GM12873 (cell line): ENCODE data around the gene MDFI.

ENCODE experiments used
- TF ChIP-seq, protein P1 (sequence below): IDR thresholded peaks from 2 replicates; pipeline ENCODE4 v1.5.1; 2012; ENCODE audit warnings: low read depth, mild to moderate bottlenecking, moderate library complexity, low read length, control low read depth; ENCODE audit not compliant: insufficient read depth; ENCODE audit errors: missing control alignments

MDFI gene

DNA sequence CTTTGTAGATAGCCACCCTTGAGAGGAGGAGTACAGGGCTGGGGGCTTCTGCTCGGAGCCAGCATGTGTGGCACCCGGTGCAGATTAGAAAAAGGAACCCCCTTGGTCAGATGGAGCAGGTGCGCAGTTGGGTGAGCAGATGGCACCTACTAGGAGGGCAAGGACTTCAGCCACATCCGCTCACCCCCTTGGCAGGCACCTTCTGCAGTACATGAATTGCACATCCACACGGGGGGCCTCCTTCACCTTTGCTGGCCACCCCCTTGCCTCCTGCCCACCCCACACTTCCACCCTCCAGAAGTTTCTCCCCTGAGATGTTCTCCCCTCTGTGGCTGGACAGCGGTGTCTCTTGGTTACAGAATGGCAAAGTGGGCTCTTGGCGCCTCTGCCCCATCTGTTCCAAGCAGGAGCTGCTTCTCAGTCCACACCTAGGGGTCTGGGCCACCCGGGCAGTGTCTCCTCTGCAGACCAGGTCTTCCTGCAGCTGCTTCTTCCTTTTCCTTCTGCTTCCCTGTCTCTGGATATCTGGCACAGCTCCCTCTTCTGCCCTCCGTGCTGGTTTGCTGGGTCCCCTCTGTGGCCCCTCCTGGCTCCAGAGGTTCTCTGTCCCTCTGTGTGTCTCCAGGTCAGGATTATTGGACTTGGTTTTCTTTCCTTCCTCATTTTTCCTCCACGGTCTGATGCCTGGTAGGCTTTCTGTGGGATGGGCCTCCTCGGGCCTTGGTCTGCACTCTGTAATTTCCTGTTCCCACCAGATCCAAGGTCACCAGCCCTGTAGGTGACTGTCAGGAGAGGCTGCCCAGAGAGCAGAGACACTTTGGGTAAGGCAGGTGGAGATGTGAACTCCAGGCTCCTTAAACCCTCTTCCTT, 4.1 kb downstream of the MDFI start:
- TF ChIP-seq, protein P1, sequence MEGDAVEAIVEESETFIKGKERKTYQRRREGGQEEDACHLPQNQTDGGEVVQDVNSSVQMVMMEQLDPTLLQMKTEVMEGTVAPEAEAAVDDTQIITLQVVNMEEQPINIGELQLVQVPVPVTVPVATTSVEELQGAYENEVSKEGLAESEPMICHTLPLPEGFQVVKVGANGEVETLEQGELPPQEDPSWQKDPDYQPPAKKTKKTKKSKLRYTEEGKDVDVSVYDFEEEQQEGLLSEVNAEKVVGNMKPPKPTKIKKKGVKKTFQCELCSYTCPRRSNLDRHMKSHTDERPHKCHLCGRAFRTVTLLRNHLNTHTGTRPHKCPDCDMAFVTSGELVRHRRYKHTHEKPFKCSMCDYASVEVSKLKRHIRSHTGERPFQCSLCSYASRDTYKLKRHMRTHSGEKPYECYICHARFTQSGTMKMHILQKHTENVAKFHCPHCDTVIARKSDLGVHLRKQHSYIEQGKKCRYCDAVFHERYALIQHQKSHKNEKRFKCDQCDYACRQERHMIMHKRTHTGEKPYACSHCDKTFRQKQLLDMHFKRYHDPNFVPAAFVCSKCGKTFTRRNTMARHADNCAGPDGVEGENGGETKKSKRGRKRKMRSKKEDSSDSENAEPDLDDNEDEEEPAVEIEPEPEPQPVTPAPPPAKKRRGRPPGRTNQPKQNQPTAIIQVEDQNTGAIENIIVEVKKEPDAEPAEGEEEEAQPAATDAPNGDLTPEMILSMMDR, result no peak

DNA sequence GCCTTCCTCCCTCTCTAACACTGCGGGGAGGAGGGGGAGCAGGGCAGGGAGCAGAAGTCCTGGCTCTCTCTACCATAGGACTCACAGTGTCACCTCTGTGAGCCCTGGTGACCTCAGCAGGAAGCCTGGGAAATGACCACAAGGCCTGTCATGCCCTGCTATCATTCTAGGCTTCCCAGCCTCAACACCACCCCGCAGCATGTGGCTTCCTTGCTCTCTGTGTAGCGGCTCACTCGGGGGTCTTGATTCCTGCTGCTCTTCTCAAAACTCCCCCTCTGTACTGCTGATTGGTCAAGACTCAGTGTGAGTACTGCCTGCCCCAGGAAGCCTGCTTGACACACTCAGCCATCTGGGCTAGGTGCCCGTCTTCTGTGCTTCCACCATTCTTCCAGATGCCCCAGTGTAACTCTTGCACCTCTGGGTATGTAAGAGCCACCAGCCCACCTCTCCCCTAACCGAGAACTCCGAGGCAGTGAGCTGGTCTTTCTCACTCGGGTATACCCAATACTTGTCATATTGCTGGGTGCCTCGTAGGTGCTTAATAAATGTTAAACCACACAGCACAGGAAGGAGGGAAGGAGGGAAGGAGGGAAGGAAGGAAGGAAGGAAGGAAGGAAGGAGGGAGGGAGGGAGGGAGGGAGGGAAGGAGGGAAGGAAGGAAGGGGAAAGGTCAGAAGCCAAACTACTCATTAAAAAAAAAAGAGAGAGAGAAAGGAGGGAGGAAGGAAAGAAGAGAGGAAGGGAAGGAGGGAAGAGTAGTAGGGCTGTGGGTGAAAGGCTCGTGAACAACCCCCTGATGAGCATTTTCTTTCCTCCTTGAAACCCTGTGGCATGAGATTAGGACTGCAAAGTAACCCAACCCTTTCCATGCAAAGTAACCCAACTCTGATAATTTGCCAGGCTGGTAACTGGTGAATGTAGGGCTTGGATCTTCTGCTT, 5.0 kb downstream of the MDFI start:
- TF ChIP-seq, protein P1, result no peak

DNA sequence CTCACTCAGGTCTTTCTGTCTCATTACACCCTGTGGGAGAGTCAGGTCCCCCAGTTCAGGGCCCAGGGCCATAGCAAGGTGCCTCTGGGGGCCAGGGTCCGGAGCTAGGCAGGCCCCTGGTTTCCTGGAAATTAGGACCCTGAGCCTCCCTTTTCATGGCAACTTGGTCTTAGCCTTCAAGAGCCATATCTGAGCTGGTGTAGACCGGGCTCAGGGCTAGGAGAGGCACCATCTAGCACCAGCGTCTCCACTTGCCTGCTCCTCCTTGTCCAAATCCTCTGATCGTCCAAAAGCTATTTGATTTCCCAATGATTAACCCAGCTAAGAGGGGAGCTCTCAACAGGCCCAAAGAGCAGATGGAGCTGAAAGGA, 5.6 kb downstream of the MDFI start:
- TF ChIP-seq, protein P1, result no peak

DNA sequence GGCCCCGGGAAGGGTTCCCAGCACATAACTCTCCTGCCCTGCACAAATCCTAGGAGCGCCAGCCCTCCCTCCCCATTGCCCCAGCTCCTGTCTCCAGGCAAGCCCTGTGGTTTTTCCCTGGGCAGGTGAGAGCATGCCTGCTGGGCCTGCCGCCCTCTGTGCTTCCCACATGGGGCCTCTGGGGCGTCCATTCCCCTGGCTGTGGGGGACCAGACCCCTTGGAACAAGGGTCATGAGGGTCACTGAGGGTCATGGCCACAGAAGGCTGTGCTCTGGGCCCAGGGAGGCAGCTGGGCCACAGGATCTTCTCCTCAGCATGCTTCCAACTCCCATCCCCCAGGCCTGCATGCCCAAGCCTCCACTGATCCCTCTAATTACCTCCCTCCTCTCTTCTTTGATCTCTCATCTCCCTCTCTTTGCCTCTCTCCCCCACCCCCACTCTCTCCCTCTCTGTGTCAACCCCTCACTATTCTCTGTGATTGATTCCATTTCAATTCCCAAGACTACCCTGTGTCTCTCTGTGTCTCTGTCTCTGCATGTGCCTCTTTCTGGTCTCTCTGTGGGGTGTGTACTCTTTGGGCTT, 6.1 kb downstream of the MDFI start:
- TF ChIP-seq, protein P1, result no peak

DNA sequence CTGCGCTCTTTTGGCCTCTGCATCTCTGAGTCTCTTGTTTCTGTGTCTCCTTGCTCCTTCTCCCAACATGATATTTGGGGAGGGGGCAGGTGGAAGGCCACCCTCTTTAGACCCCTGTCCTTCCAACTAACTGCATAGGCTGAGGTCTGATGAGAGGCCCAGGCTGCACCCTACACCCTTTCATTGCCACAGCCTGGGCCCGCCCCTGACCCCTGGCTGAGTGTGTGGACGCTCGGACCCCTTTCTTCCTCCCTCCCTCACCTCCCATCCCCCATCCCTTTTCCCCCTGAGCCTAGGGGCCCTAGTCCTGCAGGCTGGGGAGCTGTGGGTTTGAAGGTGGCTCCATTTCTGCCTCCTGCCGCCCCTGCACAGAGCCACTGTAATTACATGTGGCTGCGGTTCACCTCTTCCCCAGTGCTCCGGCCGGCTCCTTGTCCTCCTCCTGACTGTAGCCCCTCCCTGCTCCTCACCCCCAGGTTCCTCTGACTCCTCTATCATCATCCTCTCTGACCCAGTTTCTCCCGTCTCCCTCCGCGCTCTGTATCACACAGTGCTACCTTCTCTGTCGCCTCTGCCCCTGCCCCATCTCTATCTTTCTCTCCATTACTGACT, 6.8 kb downstream of the MDFI start:
- TF ChIP-seq, protein P1, result no peak

DNA sequence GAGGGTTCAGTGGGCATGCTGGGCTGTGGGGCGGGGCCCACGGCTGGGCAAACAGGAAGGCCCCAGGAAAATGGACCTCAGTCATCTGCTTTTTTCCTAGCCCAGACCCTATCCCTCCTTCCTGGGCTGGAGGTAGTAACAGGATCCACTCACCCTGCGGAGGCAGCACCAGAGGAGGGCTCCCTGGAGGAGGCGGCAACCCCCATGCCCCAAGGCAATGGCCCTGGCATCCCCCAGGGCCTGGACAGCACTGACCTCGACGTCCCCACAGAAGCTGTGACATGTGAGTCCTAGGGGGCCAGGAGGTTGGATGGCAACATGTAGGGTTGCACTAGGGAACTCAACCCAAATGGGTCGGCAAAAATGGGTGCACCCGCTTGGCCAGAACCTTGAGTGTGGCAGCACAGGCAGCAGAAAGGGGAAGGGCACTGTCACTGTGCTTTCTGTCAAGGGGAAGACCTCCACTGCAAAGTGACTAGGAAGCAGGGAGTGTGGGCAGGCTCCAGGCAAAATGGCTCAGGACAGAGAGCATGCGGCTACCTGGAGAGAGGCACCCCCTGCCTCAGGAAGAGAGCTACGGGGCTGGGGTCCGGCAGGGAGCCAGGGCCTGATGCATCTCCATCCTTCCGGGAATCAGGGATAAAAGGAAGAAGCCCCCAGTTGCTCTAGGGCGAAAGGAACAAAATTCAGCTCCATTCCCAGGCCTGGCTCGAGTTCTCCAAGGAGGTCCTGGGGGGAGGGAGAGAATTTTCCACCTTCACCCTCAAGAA, 7.9 kb downstream of the MDFI start:
- TF ChIP-seq, protein P1, result no peak
